HepG2 (cell line): ENCODE data around the gene SPRYD3. TPM values are rescaled to one million over a fixed set of nuclear protein-coding genes. Genes with fewer than 3 reads are reported as not detected.

ENCODE experiments used
- AHR ChIP-seq: IDR thresholded peaks from 2 replicates; pipeline ENCODE4 v1.6.1; 2018; ENCODE audit warnings: missing genetic modification reagents, missing compliant biosample characterization
- ARNT ChIP-seq: fragments of 450-650 bp; IDR thresholded peaks from 2 replicates; pipeline ENCODE4 v1.6.1; 2017
- CENPBD1 ChIP-seq: sonication (generic); formaldehyde crosslinking; IDR thresholded peaks from 2 replicates; pipeline ENCODE4 v1.8.0; 2022; ENCODE audit warnings: missing genetic modification reagents, low read depth, mild to moderate bottlenecking, borderline replicate concordance
- CREB3 ChIP-seq: sonication (generic); formaldehyde crosslinking; IDR thresholded peaks from 2 replicates; pipeline ENCODE4 v1.5.0; 2020; ENCODE audit warnings: missing genetic modification reagents
- GRHL1 ChIP-seq: sonication (generic); formaldehyde crosslinking; conservative IDR thresholded peaks from 2 replicates; pipeline ENCODE4 v1.8.0; 2022; ENCODE audit warnings: missing genetic modification reagents
- HHEX ChIP-seq: IDR thresholded peaks from 2 replicates; pipeline ENCODE4 v1.6.1; 2016; ENCODE audit warnings: control low read depth
- KLF13 ChIP-seq: sonication (generic); formaldehyde crosslinking; IDR thresholded peaks from 2 replicates; pipeline ENCODE4 v1.4.0; 2020; ENCODE audit warnings: mild to moderate bottlenecking, missing genetic modification reagents
- NFE2L2 ChIP-seq: fragments of 150-350 bp; IDR thresholded peaks from 2 replicates; pipeline ENCODE4 v1.6.1; 2014; ENCODE audit warnings: low read length
- RFX3 ChIP-seq: IDR thresholded peaks from 2 replicates; pipeline ENCODE4 v1.6.1; 2016; ENCODE audit warnings: missing biosample characterization, missing genetic modification reagents
- SOX5 ChIP-seq: IDR thresholded peaks from 2 replicates; pipeline ENCODE4 v1.6.1; 2016; ENCODE audit warnings: borderline replicate concordance
- SRSF1 ChIP-seq: fragments of 200-400 bp; formaldehyde crosslinking; optimal IDR thresholded peaks from 2 replicates; pipeline ENCODE3; 2017; ENCODE audit warnings: mild to moderate bottlenecking, low read depth, low read length, moderate library complexity
- ZNF263 ChIP-seq: sonication (generic); formaldehyde crosslinking; IDR thresholded peaks from 2 replicates; pipeline ENCODE4 v1.4.0; 2020; ENCODE audit warnings: missing genetic modification reagents
- ZNF264 ChIP-seq: sonication (generic); formaldehyde crosslinking; IDR thresholded peaks from 2 replicates; pipeline ENCODE4 v1.4.0; 2020; ENCODE audit warnings: missing genetic modification reagents
- ZNF3 ChIP-seq: IDR thresholded peaks from 2 replicates; pipeline ENCODE4 v1.7.0; 2017; ENCODE audit warnings: inconsistent platforms
- ZNF432 ChIP-seq: sonication (generic); formaldehyde crosslinking; IDR thresholded peaks from 2 replicates; pipeline ENCODE4 v1.5.0; 2020; ENCODE audit warnings: missing genetic modification reagents, mild to moderate bottlenecking, borderline replicate concordance
- ZNF503 ChIP-seq: sonication (generic); formaldehyde crosslinking; IDR thresholded peaks from 2 replicates; pipeline ENCODE4 v1.4.0; 2020; ENCODE audit warnings: missing genetic modification reagents
- ZNF549 ChIP-seq: sonication (generic); formaldehyde crosslinking; IDR thresholded peaks from 2 replicates; pipeline ENCODE4 v1.5.0; 2020; ENCODE audit warnings: missing genetic modification reagents
- ZNF614 ChIP-seq: IDR thresholded peaks from 2 replicates; pipeline ENCODE4 v1.6.1; 2018; ENCODE audit warnings: missing biosample characterization, missing genetic modification reagents, inconsistent platforms, borderline replicate concordance
- ZNF746 ChIP-seq: sonication (generic); formaldehyde crosslinking; IDR thresholded peaks from 2 replicates; pipeline ENCODE4 v1.8.0; 2022; ENCODE audit warnings: mild to moderate bottlenecking, missing genetic modification reagents
- ZNF883 ChIP-seq: sonication (generic); formaldehyde crosslinking; IDR thresholded peaks from 2 replicates; pipeline ENCODE4 v1.5.1; 2020; ENCODE audit warnings: mild to moderate bottlenecking, missing genetic modification reagents; ENCODE audit errors: not compliant biosample characterization
- ZSCAN22 ChIP-seq: sonication (generic); formaldehyde crosslinking; IDR thresholded peaks from 2 replicates; pipeline ENCODE4 v1.4.0; 2020; ENCODE audit warnings: mild to moderate bottlenecking, missing genetic modification reagents
- polyA plus RNA-seq, 8 experiments: library from polyadenylated mRNA; depleted of rRNA in 3 of 8; stranded (reverse) in 7 of 8; unstranded in 1 of 8; fragments of >200 nt; fragmentation: Illumina TruSeq in 4 of 8; extraction: Trizol in 4 of 8; gene quantifications; 2 replicates each; pipeline versions ENCODE4 v1.2.1 to v1.2.3, GENCODE V29; 2011 to 2016; ENCODE audit warnings: low read depth in 4 of 8, missing spikeins in 1 of 8, mixed read lengths in 1 of 8; ENCODE audit not compliant: insufficient read depth in 1 of 8
- total RNA-seq, 5 experiments: library from RNA; depleted of rRNA; stranded (reverse); fragments of >200 nt; fragmentation: Illumina TruSeq; extraction: Trizol; gene quantifications; 2 replicates each; pipeline ENCODE4 v1.2.3, GENCODE V29; 2016; ENCODE audit warnings: low read depth in 1 of 5
- TF ChIP-seq, protein P1 (sequence below): IDR thresholded peaks from 2 replicates; pipeline ENCODE4 v1.6.1; 2016; ENCODE audit warnings: low read depth, control low read depth
- TF ChIP-seq, protein P2 (sequence below): sonication (generic); formaldehyde crosslinking; IDR thresholded peaks from 2 replicates; pipeline ENCODE4 v1.8.0; 2022; ENCODE audit warnings: missing genetic modification reagents, mild to moderate bottlenecking, moderate library complexity, borderline replicate concordance

Gene SPRYD3
- total and polyA plus RNA-seq, 2 of the 13 experiments (the other 11 are each of a cell fraction or from before 2014, with no cell fraction given), result 9.0 to 9.2 TPM

DNA sequence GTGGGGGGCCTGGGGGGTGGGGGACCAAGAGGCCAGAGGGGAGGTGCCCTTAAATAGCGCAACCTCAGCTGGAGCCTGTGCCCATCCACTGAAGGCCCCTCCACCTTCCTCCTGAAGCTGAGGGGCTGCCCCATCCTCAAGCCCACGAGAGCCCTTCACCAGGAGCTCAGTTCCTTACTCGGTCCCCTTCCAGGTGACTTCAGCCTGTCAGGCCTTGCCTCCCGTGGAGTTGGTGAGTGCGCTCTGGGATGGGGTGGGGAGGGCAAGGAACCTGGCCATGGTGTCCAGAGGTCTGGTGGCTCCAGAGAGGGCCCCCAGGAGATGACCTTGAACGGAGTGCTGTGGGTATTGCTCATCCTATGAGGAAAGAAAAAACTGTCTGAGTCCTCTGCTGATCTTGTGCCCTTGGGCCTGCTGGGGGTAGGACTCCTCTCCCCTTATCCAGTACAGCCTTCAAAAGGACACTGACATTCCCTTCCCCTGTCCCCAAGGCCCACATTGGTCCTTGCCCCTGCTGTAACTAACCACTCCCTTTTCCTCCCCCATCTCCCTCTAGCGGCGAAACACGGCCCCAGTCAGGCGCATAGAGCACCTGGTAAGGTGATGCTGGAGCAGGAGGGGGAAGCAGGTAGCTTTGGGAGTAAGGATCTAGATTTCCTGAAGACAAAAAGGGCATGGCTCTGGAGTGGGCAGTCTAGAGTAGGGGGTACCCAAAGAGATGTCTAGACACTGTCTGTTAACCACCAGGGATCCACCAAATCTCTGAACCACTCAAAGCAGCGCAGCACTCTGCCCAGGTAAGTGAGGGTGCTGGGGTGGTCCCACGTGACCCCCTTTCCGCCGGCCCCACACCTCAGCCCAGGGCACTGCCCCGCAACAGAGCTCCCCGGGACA is 25.7 kb downstream of the SPRYD3 start (continued):
- no peak for TF ChIP-seq AHR
- no peak for TF ChIP-seq CENPBD1 (CRISPR knock-in tag)
- TF ChIP-seq, protein P1, sequence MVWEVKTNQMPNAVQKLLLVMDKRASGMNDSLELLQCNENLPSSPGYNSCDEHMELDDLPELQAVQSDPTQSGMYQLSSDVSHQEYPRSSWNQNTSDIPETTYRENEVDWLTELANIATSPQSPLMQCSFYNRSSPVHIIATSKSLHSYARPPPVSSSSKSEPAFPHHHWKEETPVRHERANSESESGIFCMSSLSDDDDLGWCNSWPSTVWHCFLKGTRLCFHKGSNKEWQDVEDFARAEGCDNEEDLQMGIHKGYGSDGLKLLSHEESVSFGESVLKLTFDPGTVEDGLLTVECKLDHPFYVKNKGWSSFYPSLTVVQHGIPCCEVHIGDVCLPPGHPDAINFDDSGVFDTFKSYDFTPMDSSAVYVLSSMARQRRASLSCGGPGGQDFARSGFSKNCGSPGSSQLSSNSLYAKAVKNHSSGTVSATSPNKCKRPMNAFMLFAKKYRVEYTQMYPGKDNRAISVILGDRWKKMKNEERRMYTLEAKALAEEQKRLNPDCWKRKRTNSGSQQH, result no peak
- TF ChIP-seq ZNF503 (CRISPR knock-in tag), result no peak
- peak; percentile 43; the same call in 1 of the 2 replicates for TF ChIP-seq ZNF614
- TF ChIP-seq ZNF263 (CRISPR knock-in tag), result no peak
- TF ChIP-seq KLF13 (CRISPR knock-in tag), result no peak
- TF ChIP-seq NFE2L2, result no peak
- no peak for TF ChIP-seq RFX3 (CRISPR knock-in tag)
- TF ChIP-seq ZNF3 (CRISPR knock-in tag), result no peak
- no peak for TF ChIP-seq ARNT
- TF ChIP-seq ZNF746 (CRISPR knock-in tag), result no peak
- TF ChIP-seq SOX5 (CRISPR knock-in tag), result no peak
- TF ChIP-seq ZNF883 (CRISPR knock-in tag), result no peak
- TF ChIP-seq GRHL1 (CRISPR knock-in tag), result no peak
- no peak for TF ChIP-seq CREB3
- no peak for TF ChIP-seq SRSF1
- TF ChIP-seq ZNF432 (CRISPR knock-in tag), result no peak
- TF ChIP-seq, protein P2, sequence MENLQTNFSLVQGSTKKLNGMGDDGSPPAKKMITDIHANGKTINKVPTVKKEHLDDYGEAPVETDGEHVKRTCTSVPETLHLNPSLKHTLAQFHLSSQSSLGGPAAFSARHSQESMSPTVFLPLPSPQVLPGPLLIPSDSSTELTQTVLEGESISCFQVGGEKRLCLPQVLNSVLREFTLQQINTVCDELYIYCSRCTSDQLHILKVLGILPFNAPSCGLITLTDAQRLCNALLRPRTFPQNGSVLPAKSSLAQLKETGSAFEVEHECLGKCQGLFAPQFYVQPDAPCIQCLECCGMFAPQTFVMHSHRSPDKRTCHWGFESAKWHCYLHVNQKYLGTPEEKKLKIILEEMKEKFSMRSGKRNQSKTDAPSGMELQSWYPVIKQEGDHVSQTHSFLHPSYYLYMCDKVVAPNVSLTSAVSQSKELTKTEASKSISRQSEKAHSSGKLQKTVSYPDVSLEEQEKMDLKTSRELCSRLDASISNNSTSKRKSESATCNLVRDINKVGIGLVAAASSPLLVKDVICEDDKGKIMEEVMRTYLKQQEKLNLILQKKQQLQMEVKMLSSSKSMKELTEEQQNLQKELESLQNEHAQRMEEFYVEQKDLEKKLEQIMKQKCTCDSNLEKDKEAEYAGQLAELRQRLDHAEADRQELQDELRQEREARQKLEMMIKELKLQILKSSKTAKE (CRISPR knock-in tag), result no peak
- TF ChIP-seq HHEX (CRISPR knock-in tag), result no peak
- no peak for TF ChIP-seq ZSCAN22 (CRISPR knock-in tag)
- TF ChIP-seq ZNF549 (CRISPR knock-in tag), result no peak
- TF ChIP-seq ZNF264 (CRISPR knock-in tag), result no peak
